Measurements from ENCODE around the gene SEC22A.
"Not testable (repeated sequence)": the region's sequence is repeated elsewhere in the genome, so short reads cannot be mapped to it uniquely, and the experiment has no call there.

SEC22A gene

DNA sequence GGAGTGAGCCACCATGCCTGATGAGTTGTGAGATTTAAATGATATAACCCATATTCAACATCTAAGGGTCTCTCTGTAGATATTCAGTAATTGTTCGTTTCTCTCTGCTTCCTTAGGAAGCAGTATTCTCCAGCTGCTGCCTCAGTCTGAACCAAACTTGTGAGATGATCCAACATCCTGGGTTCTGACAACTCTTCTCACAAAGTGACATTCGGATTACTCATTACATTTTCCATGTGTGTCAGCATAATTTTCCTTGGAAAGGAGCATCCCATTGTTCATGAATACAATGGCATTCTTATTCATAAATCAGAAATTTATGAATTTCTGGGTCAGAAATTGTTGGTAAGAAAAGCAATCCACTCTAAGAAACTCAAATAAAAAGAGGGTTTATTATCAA lies 15.0 kb upstream of the SEC22A start:
- no peak for DNase-seq

DNA sequence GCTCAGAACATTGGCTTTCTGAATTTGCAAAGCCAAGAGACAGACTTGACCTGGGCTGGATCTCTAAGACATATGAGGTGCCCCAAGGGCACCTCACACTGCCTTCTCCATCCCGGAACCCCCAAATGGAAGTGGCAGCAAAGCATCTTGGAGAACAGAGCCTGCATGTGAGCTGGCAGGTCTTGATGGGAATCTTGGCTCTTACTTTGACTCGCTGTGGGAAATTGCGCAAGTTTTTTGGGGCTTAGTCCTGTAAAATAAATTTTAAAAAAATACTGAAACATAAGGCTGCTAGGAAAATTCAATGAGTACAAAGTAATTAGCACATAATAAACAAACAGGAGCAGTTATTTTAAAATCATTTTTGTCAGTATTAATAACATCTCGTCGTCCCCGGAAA lies 13.7 kb upstream of the SEC22A start:
- DNase-seq: no peak

DNA sequence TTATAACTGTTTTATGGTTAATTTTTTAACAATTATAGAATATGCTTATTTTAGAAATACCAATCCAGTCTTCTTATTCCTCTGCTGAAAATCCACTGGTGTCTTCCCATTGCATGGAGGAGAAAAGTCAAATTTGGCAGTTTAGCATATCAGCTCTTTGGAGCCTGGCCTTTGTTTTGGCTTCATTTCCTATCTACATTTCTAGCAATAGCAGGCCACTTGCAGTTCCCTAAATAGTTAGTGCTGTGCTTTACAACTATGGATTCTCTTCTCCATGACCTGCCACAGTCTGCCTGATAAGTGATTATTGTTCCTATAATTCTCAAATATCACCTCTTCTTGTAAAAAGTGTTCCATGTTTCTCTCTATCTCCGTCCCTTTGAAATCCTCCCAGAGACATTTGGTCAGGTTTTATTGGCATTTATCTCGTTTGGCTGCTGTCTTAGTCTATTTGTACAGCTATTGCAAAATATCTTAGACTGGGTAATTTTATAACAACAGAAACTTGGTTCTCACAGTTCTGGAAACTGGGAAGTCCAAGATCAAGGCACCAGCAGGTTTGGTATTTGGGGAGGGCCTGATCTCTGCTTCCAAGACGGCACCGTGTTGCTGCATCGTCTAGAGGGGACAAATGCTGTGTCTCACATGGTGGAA lies 8.2 kb upstream of the SEC22A start:
- no peak for DNase-seq

DNA sequence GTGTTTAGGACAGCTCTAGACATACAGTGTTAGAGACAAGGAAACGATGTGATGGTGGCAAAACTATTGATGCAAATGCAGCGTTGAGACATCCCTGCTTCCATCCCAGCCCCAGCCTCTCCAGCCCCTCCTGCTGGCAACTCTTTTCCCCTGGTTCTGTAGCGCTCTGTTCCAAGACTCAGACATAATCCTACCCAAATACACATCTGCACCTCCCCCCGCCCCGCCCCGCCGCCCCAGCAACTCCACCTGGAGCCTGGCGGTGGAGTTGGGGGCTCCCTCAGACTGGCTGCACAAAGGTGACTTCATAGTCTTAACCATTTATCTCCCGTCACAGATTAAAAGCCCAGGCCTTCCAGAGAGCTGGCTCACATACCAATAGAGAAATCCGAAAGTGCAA lies 7.2 kb upstream of the SEC22A start:
- no peak for DNase-seq

DNA sequence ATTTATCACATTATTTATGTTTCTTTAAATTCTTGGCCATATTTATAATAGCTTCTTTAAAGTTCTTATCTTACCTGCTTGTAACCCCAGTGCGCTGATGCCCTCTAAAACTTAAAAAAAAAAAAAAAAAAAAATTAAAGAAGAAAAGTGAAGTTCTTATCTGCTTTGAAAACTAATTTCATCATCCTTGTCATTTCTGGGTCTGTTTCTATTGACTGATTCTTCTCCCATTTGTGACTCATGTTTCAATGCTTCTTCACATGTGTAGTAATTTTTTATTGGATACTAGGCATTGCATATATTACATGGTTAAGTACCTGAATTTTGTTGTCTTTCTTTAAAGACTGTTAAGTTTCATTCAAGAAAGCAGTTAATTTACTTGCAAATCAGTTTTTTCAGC lies 3.4 kb upstream of the SEC22A start:
- no peak for DNase-seq

DNA sequence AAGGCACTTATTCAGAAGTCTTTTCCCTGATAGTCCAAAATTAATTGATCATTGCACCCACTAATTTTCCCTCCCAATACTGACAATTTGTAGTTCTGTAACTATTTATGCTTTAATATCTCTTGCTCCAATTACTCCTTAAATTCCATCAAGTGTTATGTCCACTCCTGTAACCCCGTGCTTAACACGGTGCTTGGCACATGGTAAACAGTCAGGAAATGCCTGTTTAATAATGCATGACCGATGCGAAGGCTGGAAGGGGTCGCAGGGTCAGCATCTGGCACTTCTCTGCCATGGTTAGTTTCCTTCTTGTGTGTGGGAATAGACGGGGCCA lies 553 bp upstream of the SEC22A start:
- no peak for DNase-seq

DNA sequence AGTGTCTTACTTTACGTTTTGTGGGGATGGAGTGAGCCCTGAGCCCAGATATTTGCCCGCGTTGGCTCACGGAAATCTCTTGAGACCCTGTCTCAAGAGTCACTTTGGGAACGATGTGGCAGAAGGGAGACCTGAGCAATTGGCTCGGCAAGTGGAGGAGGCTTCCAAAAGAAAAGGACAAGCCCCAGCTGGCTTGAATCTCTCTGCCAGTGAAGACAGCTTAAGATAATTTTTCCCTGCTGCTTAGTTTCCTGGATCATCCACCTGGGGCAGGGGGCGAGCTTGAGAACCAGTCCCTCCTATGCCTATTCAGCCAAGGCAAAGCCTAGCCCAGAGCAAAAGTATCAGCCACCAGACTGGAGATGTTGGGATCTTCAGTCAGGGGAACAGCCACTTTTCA lies 708 bp downstream of the SEC22A start:
- DNase-seq: no peak

DNA sequence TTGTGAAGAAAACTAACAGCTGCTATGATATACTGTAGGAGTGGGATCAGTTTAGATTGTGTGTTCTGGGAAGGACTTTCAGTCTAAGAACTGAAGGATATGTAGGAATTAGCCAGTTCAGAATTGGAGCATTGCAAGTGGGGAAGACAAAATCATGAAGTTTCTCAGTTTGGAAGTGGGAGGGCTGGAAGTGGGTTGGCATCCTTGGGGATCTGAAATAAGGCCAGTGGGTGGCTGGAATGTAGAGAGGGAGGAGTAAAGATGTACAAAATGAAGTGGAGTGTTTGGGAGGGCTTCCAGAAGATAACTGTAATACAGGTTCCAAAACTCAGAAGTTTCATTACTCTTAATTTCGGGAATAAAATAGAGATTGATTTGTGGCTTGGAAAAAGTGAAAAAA lies 17.2 kb downstream of the SEC22A start:
- DNase-seq: no peak

DNA sequence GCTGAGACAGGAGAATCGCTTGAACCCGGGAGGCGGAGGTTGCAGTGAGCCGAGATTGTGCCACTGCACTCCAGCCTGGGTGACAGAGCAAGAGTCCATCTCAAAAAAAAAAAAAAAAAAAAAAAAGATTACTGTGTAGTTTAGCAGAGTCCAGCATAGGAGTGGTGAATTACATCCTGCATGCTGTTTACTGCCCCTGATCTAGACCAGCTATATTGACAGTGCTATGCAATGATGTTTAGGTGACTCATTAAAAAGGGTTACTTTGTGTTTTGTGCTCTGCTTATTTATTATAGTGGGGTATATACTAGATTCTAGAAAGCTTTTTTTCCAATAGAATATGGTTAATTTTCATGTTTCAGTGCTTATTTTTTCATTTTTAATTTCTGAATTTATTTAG lies 19.6 kb downstream of the SEC22A start:
- not testable (repeated sequence) for DNase-seq

DNA sequence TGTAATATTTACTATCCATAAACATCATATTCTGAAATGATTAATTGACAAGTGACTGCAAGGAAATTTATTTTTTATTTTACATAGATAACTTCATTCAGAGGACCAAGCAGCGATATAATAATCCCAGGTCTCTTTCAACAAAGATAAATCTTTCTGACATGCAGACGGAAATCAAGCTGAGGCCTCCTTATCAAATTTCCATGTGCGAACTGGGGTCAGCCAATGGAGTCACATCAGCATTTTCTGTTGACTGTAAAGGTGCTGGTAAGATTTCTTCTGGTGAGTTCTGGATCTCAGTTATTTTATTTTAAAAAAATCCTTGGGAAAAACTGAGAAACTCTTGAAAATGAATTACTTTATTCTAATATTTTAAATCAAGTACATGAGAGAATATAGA lies 23.3 kb downstream of the SEC22A start:
- DNase-seq: no peak

DNA sequence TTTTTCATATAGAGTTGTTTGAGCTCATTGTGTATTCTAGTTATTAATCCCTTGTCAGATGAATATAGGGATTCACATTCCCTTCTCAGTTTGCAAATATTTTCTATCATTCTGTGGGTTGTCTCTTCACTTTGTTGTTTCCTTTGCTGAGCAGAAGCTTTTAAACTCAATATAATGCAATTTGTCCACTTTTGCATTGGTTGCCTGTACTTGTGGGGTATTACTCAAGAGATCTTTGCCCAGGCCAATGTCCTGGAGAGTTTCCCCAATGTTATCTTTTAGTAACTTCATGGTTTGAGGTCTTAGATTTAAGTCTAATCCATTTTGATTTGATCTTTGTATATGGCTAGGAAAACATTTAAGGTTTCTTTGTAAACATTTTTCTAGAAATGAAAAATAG lies 24.8 kb downstream of the SEC22A start:
- DNase-seq: no peak

DNA sequence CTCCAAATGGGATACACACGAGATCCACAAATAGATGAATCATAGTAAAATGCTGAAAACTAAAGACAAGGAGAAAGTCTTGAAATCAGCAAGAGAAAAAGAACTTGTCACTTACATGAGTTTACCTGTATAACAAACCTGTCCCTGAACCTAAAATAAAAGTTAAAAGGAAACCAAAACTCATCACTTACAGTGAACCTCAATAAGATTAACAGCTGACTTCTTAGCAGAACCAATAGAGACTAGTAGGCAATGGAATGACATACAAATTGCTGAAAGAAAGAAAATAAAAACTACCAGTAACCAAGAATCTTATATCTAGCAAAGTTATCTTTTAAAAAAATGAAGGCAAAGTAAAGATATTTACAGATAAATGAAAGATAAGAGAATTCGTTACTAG lies 27.4 kb downstream of the SEC22A start:
- DNase-seq: no peak

DNA sequence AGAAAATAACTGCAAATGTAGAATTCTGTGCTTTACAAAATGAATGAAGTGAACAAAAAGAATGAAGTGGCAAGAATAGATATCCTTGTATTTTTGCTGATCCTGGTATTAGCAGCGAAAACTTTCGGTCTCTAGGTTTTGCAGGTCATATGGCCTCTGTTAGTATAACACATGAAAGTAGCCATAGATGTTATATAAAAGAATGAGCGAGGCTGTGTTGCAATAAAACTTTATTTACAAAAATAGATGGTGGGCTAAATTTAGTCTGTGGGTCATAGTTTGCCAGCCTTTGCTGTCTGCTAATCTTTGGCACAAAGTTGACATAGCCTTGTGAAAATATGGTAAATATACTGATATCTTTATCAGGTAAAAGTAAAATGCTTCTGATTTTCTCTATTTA lies 35.2 kb downstream of the SEC22A start:
- no peak for DNase-seq

DNA sequence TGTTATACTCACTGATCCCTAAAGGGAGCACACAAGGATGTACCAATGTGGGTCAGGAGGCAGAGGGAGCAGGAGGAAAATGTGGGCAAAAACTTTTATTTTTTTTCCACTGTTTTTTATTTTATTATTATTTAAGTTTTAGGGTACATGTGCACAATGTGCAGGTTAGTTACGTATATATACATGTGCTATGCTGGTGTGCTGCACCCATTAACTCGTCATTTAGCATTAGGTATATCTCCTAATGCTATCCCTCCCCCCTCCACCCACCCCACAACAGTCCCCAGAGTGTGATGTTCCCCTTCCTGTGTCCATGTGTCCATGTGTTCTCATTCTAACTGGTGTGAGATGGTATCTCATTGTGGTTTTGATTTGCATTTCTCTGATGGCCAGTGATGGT lies 37.4 kb downstream of the SEC22A start:
- DNase-seq: not testable (repeated sequence)

DNA sequence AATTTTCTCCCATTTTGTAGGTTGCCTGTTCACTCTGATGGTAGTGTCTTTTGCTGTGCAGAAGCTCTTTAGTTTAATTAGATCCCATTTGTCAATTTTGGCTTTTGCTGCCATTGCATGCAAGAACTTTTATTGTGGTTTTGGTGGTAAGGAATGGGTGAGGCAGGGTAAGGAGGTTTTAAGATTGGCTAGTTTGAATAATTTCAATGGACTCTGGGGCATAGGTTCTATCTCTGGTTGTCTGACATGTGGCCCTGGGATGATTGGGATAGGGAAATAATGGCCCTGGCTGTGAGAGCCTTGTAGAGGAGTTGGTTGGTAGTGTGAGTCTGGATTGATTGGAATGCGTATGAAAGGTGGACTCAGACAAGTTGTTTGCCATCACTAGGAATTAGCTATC lies 38.0 kb downstream of the SEC22A start:
- no peak for DNase-seq

DNA sequence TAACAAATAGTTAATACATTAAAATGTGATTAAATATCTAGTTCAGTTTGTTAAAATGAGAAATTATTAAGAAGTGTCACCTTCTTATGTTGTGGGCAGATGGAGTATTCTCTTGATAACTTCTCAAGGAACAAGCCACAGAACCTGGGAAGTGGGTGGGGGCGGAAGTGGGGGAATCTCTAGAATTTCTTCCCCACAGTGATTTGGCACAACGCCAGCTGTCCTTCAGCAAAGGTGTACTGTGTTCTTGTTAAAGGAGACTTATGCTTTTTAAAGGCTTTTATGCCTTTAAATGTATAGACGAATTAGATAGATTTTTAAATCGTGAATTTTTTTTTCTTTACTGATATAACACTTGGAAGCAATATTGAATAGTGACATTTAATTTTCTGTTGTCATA lies 42.4 kb downstream of the SEC22A start:
- DNase-seq: no peak

DNA sequence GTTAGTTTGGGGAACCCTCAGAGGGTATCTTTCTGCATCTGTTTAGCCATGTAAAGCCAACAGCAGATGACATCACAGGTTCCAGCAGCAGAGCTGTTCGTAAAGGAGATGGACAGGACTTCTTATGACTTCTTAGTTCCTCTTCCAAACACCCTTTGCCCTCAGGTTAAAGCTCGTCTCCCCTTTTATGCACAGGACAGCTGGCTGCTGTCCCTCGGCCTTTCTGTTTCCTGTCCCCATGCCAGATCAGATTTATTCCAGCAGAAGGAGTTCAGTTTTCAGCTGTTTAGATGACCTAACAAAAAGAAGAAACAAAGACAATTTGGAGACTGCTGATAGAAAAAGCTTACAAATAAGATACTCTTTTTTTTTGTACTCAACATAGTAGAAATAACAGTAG lies 45.1 kb downstream of the SEC22A start:
- no peak for DNase-seq

DNA sequence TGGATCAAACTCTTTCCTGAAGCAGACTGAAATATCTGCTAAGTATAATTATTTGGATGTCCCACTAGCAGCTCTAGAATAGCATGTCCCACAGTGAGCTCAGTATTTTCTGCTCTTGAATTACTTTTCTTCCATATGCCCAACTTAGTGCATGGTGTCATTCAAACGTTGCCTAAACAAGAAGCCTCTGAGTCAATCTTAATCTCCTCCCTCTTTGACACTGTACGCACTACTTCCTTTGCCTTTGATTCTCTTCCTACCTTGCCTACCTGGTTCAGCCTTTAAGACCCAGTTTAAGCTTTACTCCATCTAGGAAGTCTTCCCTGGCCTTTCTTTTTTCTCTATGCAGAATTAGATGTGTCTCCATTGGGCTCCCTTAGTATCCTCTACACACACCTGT lies 54.5 kb downstream of the SEC22A start:
- no peak for DNase-seq

DNA sequence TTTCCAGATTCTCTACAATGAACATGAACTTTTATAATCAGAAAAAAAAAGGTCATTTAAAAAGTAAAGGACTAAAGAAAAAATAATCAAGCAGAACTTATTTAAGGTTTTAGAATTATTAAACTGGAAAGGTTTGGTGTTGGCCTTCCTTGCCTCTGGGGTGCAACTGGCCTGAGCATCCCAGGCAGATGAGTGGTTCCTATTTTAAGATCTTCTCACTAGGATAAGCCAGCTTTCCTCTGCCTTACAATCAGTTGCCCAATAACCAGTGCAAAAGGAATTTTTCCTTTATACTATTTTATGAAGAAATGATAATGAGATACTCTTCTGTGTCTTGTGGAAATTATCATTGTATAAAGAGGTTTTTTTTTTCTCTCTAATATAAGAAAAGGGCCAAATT lies 56.6 kb downstream of the SEC22A start:
- no peak for DNase-seq

DNA sequence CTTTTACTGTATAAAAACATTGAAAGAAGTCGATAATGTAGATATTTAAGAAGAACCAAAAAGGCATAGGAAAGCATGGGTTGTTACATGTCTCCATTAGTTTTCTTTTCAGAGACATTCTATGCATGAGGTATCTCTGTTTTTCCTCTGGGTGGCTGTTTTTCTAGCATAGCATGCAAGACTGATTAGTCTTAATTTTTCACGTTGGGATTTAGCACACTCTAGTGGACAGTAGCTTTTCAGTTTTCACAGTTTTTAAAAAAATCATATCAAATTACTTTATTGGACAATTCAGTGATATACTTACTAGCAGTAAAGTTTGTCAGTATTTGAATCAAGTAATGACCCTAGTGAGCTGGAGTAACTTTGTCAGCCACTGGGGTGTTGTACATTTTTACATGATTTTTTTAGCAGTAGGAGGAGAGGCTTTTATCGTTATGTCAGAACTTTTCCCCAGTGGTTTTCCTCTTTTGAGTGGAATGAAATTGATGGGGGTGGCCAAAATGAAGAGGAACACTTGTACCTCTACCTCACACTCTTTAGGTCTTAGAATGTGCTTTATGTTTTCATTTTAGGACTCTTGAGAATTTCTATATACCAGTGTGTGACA lies 57.2 kb downstream of the SEC22A start:
- DNase-seq: no peak

DNA sequence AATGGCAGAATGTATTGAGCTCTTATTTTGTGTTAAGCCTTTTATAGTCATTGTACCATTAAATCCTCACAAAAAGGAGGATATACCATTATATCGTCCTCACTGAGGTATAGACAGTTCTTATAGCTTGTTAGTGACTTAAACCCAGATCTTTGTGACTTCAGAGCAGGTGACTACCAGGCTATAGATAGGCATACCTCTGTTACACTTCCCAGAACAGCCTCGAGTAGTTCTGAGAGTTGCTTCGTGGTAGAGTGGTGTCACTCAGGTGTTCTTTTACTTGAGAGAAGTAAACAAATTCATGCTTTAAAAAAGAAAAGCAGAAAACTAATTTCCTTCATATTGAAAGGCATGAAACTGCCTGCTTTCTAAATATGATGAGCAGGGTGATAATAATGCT lies 59.9 kb downstream of the SEC22A start:
- no peak for DNase-seq

DNA sequence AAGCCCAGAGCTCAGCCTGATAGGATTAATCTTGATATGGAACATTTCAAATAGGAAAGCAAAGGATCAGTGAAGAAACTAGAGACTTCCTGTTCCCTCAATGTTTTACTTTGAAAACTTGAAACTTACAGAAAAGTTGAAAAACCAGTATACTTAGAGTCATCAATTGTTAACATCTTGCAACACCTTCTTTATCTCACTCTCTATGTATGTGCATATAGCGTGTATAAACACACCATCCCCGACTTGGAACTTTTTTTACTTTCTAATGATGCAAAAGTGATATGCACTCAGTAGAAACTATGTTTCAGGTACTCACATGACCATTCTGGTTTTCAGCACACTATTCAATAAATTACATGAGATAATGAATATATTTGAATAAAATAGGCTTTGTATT lies 60.5 kb downstream of the SEC22A start:
- no peak for DNase-seq

DNA sequence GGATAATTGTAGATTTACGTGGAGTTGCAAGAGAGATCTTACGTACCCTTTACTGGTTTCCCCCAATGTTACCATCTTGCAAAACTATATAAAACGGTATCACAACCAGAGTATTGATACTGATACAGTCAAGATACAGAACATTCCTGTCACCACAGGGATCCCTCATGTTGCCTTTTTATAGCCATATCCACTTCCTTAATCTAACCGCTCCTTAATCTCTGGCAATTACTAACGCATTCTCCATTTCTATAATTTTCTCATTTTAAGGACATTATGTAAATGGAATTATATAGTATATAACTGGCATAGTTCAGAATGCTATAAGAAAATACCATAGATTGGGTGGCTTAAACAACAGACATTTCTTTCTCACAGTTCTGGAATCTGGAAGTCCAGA lies 61.1 kb downstream of the SEC22A start:
- no peak for DNase-seq

DNA sequence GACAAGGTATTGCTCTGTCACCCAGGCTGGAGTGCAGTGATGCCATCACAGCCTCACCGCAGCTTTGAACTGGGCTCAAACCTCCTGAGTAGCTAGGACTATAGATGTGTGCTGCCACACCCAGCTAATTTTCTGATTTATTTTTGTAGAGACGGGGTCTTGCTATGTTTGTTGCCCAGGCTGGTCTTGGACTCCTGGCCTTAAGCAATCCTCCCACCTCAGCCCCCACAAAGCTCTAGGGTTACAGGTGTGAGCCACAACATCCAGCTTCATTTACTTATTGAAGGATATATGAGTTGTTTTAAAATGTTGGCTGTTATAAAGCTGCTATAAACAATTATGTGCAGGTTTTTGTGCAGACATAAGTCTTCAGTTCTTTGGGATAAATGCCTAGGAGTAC lies 62.2 kb downstream of the SEC22A start:
- no peak for DNase-seq

DNA sequence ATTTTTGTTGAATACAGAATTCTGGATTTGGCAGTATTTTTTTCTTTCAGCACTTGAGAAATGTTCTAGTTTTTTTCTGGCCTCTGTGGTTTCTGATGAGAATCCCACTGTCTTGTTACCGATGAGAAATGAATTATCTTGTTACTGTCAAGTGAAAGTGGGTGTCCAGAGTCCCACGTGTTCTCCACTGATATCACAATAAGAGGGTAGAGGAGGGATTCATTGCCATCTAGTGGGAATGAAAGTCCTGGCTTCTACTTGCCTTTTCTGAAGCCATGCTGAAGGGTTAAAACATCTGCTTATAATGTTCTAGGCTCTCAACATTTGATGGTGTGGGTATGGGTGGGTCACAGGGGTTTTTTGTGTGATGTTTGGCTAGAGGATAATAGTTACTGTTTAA lies 66.1 kb downstream of the SEC22A start:
- DNase-seq: no peak

DNA sequence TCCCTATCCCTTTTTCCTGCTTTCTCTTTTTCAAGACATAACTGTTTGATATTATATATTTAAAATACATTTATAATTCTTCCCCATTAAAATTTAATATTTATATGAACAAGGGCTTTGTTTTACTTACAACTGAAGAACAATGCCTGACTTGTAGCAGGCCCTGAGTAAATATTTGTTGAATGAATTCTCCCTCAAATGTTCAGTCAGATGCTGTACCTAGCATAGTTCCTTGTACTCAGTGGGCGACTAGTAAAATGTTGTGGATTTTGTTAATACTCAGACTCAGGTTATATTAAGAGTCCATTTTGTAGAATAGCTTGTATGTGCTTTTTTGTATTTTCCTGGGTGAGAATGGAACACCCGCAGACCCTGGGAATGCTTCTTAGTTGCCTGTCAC lies 69.1 kb downstream of the SEC22A start:
- no peak for DNase-seq

Measured in activated CD8-positive, alpha-beta memory T cell treated with anti-CD3 and anti-CD28 coated beads for 24 hours (primary cell).